Epidermal melanocyte (primary cell): Measurements from ENCODE around the gene DMC1.

Experiments used
- DNase-seq: peaks from one replicate; pipeline ENCODE4 v3.0.0; 2011; ENCODE audit warnings: low spot score; ENCODE audit not compliant: insufficient read length

DMC1 gene

GRCh38 chr22:38567531-38568285 is 2.3 kb downstream of the DMC1 start:
- DNase-seq: no peak

GRCh38 chr22:38566726-38567504 is 3.1 kb downstream of the DMC1 start:
- DNase-seq: no peak

- DNase-seq: no peak
Observed at GRCh38 chr22:38565441-38565840, 4.5 kb downstream of the DMC1 start.

- DNase-seq: no peak
Observed at GRCh38 chr22:38564669-38565068, 5.3 kb downstream of the DMC1 start.

- DNase-seq: no peak
Observed at GRCh38 chr22:38554281-38554680, 15.7 kb downstream of the DMC1 start.

- DNase-seq: no peak
Observed at GRCh38 chr22:38549101-38549894, 20.7 kb downstream of the DMC1 start.

- no peak for DNase-seq
Observed at GRCh38 chr22:38540701-38541100, 29.3 kb downstream of the DMC1 start.

GRCh38 chr22:38531251-38531938 is 38.6 kb downstream of the DMC1 start:
- DNase-seq: no peak

GRCh38 chr22:38524429-38524828 is 45.6 kb downstream of the DMC1 start:
- no peak for DNase-seq

GRCh38 chr22:38523479-38523878 is 46.5 kb downstream of the DMC1 start:
- no peak for DNase-seq

- no peak for DNase-seq
Observed at GRCh38 chr22:38523029-38523428, 47.0 kb downstream of the DMC1 start.

GRCh38 chr22:38519453-38520250 is 50.3 kb downstream of the DMC1 start:
- no peak for DNase-seq

- DNase-seq: no peak
Observed at GRCh38 chr22:38518620-38519019, 51.4 kb downstream of the DMC1 start.

- DNase-seq: no peak
Observed at GRCh38 chr22:38513063-38513462, 56.9 kb downstream of the DMC1 start.

GRCh38 chr22:38510416-38510970 is 59.5 kb downstream of the DMC1 start:
- no peak for DNase-seq

GRCh38 chr22:38506118-38506962 is 63.6 kb downstream of the DMC1 start, which contains the start of gene DDX17:
DDX17 (minus strand) TSS chr22:38506311.
- DNase-seq: peak; percentile 94

GRCh38 chr22:38505541-38506117 is 64.4 kb downstream of the DMC1 start:
- DNase-seq: peak; percentile 53

- DNase-seq: no peak
Observed at GRCh38 chr22:38504731-38505540, 65.0 kb downstream of the DMC1 start.
